GM23338 (cell line): ENCODE measurements around the gene BORCS8. TPM values are rescaled to one million over a fixed set of nuclear protein-coding genes. Genes with fewer than 3 reads are reported as not detected.
"Not testable (repeated sequence)": the region's sequence is repeated elsewhere in the genome, so short reads cannot be mapped to it uniquely, and the experiment has no call there.

Experiments
- ATAC-seq: fragments of 200-7000 bp; cut with Tn5 transposase; 3 replicates; pipeline ENCODE4 v1.9.1; 2020
- DNase-seq: peaks from one replicate; pipeline ENCODE4 v3.0.0-alpha.2; 2015; ENCODE audit warnings: low spot score
- H2AFZ ChIP-seq: fragments of 200-600 bp; sonication (generic); 2 replicates; pipeline ENCODE4 v1.8.0; 2016; ENCODE audit warnings: antibody characterized with exemption, mild to moderate bottlenecking, moderate library complexity
- H3F3A ChIP-seq: fragments of 200-600 bp; sonication (generic); replicated peaks from 2 replicates; pipeline ENCODE4 v1.8.0; 2017; ENCODE audit warnings: antibody characterized with exemption, mixed run types, low read depth
- H3K27ac ChIP-seq: fragments of 200-600 bp; sonication (generic); 2 replicates; pipeline ENCODE4 v1.6.1; 2016; ENCODE audit warnings: low read depth
- H3K27me3 ChIP-seq: fragments of 200-600 bp; sonication (generic); 2 replicates; pipeline ENCODE4 v1.8.0; 2016; ENCODE audit warnings: mild to moderate bottlenecking, mixed run types, moderate library complexity; ENCODE audit not compliant: insufficient read depth
- H3K36me3 ChIP-seq: fragments of 200-600 bp; sonication (generic); 2 replicates; pipeline ENCODE4 v1.8.0; 2016; ENCODE audit warnings: mild to moderate bottlenecking; ENCODE audit not compliant: insufficient read depth
- H3K4me1 ChIP-seq: fragments of 200-600 bp; sonication (generic); 2 replicates; pipeline ENCODE4 v1.8.0; 2016; ENCODE audit warnings: mild to moderate bottlenecking, moderate library complexity; ENCODE audit not compliant: insufficient read depth
- H3K4me2 ChIP-seq: fragments of 200-600 bp; sonication (generic); 2 replicates; pipeline ENCODE4 v1.7.1; 2017; ENCODE audit warnings: mixed run types
- H3K4me3 ChIP-seq: fragments of 200-600 bp; sonication (generic); 2 replicates; pipeline ENCODE4 v1.6.1; 2016; ENCODE audit warnings: mixed run types
- H3K79me2 ChIP-seq: fragments of 200-600 bp; sonication (generic); replicated peaks from 2 replicates; pipeline ENCODE4 v1.8.0; 2017; ENCODE audit warnings: mild to moderate bottlenecking; ENCODE audit not compliant: insufficient read depth
- H3K9me2 ChIP-seq: fragments of 200-600 bp; sonication (generic); 2 replicates; pipeline ENCODE4 v1.8.0; 2017; ENCODE audit not compliant: insufficient read depth
- H4K20me1 ChIP-seq: fragments of 200-600 bp; sonication (generic); replicated peaks from 2 replicates; pipeline ENCODE4 v1.8.0; 2017; ENCODE audit warnings: mild to moderate bottlenecking; ENCODE audit not compliant: insufficient read depth
- H3K27ac Mint-ChIP-seq: 2 replicates; pipeline ENCODE4 v1.8.0; 2020; ENCODE audit warnings: inconsistent platforms, mild to moderate bottlenecking, moderate library complexity, mixed read lengths
- H3K27me3 Mint-ChIP-seq: 3 replicates; pipeline ENCODE4 v1.8.0; 2022; ENCODE audit warnings: low read depth, mild to moderate bottlenecking, moderate library complexity, mixed read lengths, inconsistent platforms; ENCODE audit not compliant: insufficient read depth, poor library complexity
- H3K36me3 Mint-ChIP-seq: 3 replicates; pipeline ENCODE4 v1.8.0; 2021; ENCODE audit warnings: low read depth, mild to moderate bottlenecking, inconsistent platforms, moderate library complexity, mixed read lengths
- H3K4me1 Mint-ChIP-seq: 3 replicates; pipeline ENCODE4 v1.8.0; 2020; ENCODE audit warnings: mild to moderate bottlenecking, inconsistent platforms, mixed read lengths
- H3K4me3 Mint-ChIP-seq: 3 replicates; pipeline ENCODE4 v1.8.0; 2021; ENCODE audit warnings: moderate library complexity, mild to moderate bottlenecking, inconsistent platforms, mixed read lengths
- H3K9me3 Mint-ChIP-seq: 3 replicates; pipeline ENCODE4 v1.8.0; 2020; ENCODE audit warnings: moderate library complexity, mild to moderate bottlenecking, inconsistent platforms, mixed read lengths
- CTCF ChIP-seq, 2 experiments: fragments of 200-600 bp in 1 of 2; sonication (generic) in 1 of 2; conservative IDR thresholded peaks; 2 replicates each; pipeline versions ENCODE4 v1.5.1 to v1.6.1; 2016 to 2017; ENCODE audit warnings: antibody characterized with exemption in 2 of 2, low read depth in 2 of 2, mild to moderate bottlenecking in 2 of 2, moderate library complexity in 1 of 2
- ETS1 ChIP-seq: IDR thresholded peaks from 2 replicates; pipeline ENCODE4 v1.6.1; 2016; ENCODE audit warnings: antibody characterized with exemption
- EZH2 ChIP-seq: fragments of 200-600 bp; sonication (generic); IDR thresholded peaks from one replicate; pipeline ENCODE4 v1.8.0; 2017; ENCODE audit warnings: antibody characterized with exemption, mild to moderate bottlenecking, low read depth; ENCODE audit not compliant: unreplicated experiment
- EZH2phosphoT487 ChIP-seq: fragments of 200-600 bp; sonication (generic); IDR thresholded peaks from one replicate; pipeline ENCODE4 v1.8.1; 2018; ENCODE audit warnings: antibody characterized with exemption; ENCODE audit not compliant: unreplicated experiment
- POLR2AphosphoS5 ChIP-seq: IDR thresholded peaks from 2 replicates; pipeline ENCODE4 v1.6.1; 2016; ENCODE audit warnings: antibody characterized with exemption, low read depth
- STAT1 ChIP-seq: IDR thresholded peaks from one replicate; pipeline ENCODE4 v1.6.1; 2016; ENCODE audit warnings: antibody characterized with exemption; ENCODE audit not compliant: unreplicated experiment
- ZNF331 ChIP-seq: fragments of 250-450 bp; sonication (Bioruptor Pico); IDR thresholded peaks from 2 replicates; pipeline ENCODE4 v1.5.0; 2020; ENCODE audit warnings: low read depth, mild to moderate bottlenecking, moderate library complexity
- polyA plus RNA-seq: library from polyadenylated mRNA; unstranded; fragments of >200 nt; fragmentation: Nextera tagmentation; extraction: Ambion mirVana; gene quantifications from 2 replicates; pipeline ENCODE4 v1.2.1, GENCODE V29; 2016
- total RNA-seq: library from RNA; depleted of rRNA; stranded (reverse); fragments of >200 nt; shearing (Covaris generic); gene quantifications from 2 replicates; pipeline ENCODE4 v1.2.3, GENCODE V29; 2014
- TF ChIP-seq, protein P1 (sequence below): IDR thresholded peaks from one replicate; pipeline ENCODE4 v1.6.1; 2018; ENCODE audit warnings: antibody characterized with exemption; ENCODE audit not compliant: unreplicated experiment
- TF ChIP-seq, protein P2 (sequence below): fragments of 250-450 bp; sonication (Bioruptor Pico); IDR thresholded peaks from 2 replicates; pipeline ENCODE4 v1.5.0; 2020; ENCODE audit warnings: mild to moderate bottlenecking, moderate library complexity

The BORCS8 gene
- total and polyA plus RNA-seq, 2 experiments from 2014 or later = 15.1 to 18.8 TPM

- peaks cover 5% of the 10 kb centered on the region; the same call in 1 of the 2 replicates for H3K4me1 ChIP-seq
- H3K79me2 ChIP-seq = no peaks in the 10 kb centered on the region
- no peak overlapping the region for H2AFZ ChIP-seq
- Mint-ChIP-seq H3K4me3 (no peak overlapping the region), H3K9me3 (peaks cover 3% of the 10 kb centered on the region; the same call in 2 of the 3 replicates), H3K27ac (no peak overlapping the region), H3K4me1 (peaks cover 3% of the 10 kb centered on the region), H3K27me3 (peaks cover 22% of the 10 kb centered on the region), H3K36me3 (no peaks in the 10 kb centered on the region)
- no peak overlapping the region for H3K4me3 ChIP-seq
- H4K20me1 ChIP-seq = no peaks in the 10 kb centered on the region
- no peak overlapping the region for H3K27ac ChIP-seq
- no peaks in the 10 kb centered on the region for H3K36me3 ChIP-seq
- no peaks in the 10 kb centered on the region for H3K9me2 ChIP-seq
- peaks cover 12% of the 10 kb centered on the region for H3F3A ChIP-seq
- no peak for TF ChIP-seq POLR2AphosphoS5
- no peak for TF ChIP-seq STAT1
- TF ChIP-seq, protein P1, sequence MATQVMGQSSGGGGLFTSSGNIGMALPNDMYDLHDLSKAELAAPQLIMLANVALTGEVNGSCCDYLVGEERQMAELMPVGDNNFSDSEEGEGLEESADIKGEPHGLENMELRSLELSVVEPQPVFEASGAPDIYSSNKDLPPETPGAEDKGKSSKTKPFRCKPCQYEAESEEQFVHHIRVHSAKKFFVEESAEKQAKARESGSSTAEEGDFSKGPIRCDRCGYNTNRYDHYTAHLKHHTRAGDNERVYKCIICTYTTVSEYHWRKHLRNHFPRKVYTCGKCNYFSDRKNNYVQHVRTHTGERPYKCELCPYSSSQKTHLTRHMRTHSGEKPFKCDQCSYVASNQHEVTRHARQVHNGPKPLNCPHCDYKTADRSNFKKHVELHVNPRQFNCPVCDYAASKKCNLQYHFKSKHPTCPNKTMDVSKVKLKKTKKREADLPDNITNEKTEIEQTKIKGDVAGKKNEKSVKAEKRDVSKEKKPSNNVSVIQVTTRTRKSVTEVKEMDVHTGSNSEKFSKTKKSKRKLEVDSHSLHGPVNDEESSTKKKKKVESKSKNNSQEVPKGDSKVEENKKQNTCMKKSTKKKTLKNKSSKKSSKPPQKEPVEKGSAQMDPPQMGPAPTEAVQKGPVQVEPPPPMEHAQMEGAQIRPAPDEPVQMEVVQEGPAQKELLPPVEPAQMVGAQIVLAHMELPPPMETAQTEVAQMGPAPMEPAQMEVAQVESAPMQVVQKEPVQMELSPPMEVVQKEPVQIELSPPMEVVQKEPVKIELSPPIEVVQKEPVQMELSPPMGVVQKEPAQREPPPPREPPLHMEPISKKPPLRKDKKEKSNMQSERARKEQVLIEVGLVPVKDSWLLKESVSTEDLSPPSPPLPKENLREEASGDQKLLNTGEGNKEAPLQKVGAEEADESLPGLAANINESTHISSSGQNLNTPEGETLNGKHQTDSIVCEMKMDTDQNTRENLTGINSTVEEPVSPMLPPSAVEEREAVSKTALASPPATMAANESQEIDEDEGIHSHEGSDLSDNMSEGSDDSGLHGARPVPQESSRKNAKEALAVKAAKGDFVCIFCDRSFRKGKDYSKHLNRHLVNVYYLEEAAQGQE = no peak
- TF ChIP-seq ZNF331 = no peak
- TF ChIP-seq ETS1 = no peak
- no peak for TF ChIP-seq EZH2phosphoT487
- no peak for TF ChIP-seq CTCF (conservative IDR thresholded peaks at IDR 0.05; ENCODE audit: low read depth in 2 of 2)
- TF ChIP-seq, protein P2, sequence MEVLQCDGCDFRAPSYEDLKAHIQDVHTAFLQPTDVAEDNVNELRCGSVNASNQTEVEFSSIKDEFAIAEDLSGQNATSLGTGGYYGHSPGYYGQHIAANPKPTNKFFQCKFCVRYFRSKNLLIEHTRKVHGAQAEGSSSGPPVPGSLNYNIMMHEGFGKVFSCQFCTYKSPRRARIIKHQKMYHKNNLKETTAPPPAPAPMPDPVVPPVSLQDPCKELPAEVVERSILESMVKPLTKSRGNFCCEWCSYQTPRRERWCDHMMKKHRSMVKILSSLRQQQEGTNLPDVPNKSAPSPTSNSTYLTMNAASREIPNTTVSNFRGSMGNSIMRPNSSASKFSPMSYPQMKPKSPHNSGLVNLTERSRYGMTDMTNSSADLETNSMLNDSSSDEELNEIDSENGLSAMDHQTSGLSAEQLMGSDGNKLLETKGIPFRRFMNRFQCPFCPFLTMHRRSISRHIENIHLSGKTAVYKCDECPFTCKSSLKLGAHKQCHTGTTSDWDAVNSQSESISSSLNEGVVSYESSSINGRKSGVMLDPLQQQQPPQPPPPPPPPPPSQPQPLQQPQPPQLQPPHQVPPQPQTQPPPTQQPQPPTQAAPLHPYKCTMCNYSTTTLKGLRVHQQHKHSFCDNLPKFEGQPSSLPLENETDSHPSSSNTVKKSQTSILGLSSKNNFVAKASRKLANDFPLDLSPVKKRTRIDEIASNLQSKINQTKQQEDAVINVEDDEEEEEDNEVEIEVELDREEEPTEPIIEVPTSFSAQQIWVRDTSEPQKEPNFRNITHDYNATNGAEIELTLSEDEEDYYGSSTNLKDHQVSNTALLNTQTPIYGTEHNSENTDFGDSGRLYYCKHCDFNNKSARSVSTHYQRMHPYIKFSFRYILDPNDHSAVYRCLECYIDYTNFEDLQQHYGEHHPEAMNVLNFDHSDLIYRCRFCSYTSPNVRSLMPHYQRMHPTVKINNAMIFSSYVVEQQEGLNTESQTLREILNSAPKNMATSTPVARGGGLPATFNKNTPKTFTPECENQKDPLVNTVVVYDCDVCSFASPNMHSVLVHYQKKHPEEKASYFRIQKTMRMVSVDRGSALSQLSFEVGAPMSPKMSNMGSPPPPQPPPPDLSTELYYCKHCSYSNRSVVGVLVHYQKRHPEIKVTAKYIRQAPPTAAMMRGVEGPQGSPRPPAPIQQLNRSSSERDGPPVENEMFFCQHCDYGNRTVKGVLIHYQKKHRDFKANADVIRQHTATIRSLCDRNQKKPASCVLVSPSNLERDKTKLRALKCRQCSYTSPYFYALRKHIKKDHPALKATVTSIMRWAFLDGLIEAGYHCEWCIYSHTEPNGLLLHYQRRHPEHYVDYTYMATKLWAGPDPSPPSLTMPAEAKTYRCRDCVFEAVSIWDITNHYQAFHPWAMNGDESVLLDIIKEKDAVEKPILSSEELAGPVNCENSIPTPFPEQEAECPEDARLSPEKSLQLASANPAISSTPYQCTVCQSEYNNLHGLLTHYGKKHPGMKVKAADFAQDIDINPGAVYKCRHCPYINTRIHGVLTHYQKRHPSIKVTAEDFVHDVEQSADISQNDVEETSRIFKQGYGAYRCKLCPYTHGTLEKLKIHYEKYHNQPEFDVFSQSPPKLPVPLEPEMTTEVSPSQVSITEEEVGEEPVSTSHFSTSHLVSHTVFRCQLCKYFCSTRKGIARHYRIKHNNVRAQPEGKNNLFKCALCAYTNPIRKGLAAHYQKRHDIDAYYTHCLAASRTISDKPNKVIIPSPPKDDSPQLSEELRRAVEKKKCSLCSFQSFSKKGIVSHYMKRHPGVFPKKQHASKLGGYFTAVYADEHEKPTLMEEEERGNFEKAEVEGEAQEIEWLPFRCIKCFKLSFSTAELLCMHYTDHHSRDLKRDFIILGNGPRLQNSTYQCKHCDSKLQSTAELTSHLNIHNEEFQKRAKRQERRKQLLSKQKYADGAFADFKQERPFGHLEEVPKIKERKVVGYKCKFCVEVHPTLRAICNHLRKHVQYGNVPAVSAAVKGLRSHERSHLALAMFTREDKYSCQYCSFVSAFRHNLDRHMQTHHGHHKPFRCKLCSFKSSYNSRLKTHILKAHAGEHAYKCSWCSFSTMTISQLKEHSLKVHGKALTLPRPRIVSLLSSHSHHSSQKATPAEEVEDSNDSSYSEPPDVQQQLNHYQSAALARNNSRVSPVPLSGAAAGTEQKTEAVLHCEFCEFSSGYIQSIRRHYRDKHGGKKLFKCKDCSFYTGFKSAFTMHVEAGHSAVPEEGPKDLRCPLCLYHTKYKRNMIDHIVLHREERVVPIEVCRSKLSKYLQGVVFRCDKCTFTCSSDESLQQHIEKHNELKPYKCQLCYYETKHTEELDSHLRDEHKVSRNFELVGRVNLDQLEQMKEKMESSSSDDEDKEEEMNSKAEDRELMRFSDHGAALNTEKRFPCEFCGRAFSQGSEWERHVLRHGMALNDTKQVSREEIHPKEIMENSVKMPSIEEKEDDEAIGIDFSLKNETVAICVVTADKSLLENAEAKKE (CRISPR knock-in tag) = no peak
- TF ChIP-seq EZH2 = no peak
- ATAC-seq = no peak
- no peak overlapping the region for H3K4me2 ChIP-seq
- peaks cover 15% of the 10 kb centered on the region for H3K27me3 ChIP-seq
- DNase-seq = no peak
These were observed 31.1 kb upstream of the BORCS8 start for GRCh38 chr19:19223060-19223459.

GRCh38 chr19:19221000-19221399 is 29.0 kb upstream of the BORCS8 start:
- H3K36me3 Mint-ChIP-seq, H3K9me2 ChIP-seq, H3K4me1 ChIP-seq, H3K36me3 ChIP-seq, ATAC-seq, H3K27ac Mint-ChIP-seq, H3K4me1 Mint-ChIP-seq, H3K4me3 ChIP-seq, H3K79me2 ChIP-seq, H2AFZ ChIP-seq, H3K27ac ChIP-seq, DNase-seq, H3K4me3 Mint-ChIP-seq, H3K9me3 Mint-ChIP-seq, H4K20me1 ChIP-seq, H3K4me2 ChIP-seq: not testable (repeated sequence)
- peaks cover 12% of the 10 kb centered on the region for H3F3A ChIP-seq
- H3K27me3 ChIP-seq = peaks cover 15% of the 10 kb centered on the region
- peaks cover 21% of the 10 kb centered on the region for H3K27me3 Mint-ChIP-seq
